NB4 (cell line): ENCODE data around the gene MORC1.

ENCODE experiments used
- CTCF ChIP-seq: IDR thresholded peaks from one replicate; pipeline ENCODE4 v1.5.1; 2012; ENCODE audit warnings: low read depth, low read length
- MAX ChIP-seq: IDR thresholded peaks from 2 replicates; pipeline ENCODE4 v1.6.1; 2011; ENCODE audit warnings: low read depth, low read length
- MYC ChIP-seq: IDR thresholded peaks from 2 replicates; pipeline ENCODE4 v1.6.1; 2011; ENCODE audit warnings: low read depth, low read length
- POLR2A ChIP-seq: IDR thresholded peaks from 2 replicates; pipeline ENCODE4 v1.6.1; 2011; ENCODE audit warnings: mild to moderate bottlenecking; ENCODE audit not compliant: insufficient read length; ENCODE audit errors: extremely low read depth

DNA sequence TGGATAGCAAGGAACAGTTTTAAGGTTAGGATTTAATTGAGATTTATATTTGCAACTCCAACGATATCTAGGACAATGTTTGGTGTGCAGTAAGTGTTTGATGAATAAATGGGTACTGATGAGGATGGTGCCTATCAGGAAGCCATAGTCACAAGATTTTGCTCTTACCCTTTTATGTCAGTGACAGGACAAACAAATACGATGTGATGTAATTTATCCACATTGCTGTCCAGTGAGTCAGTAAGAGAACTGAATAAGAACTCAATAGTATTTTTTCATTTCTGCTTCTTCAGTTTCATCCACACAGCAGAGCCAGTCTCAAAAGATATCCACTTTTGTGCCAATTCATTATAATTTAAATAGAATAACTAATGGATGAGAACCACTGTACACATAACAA lies 37.0 kb upstream of the MORC1 start:
- TF ChIP-seq CTCF: no peak
- no peak for TF ChIP-seq POLR2A
- no peak for TF ChIP-seq MAX
- TF ChIP-seq MYC: no peak
